Measurements from ENCODE around the gene HOXA7.

- TF ChIP-seq CTCF (IDR thresholded peaks at IDR 0.05; ENCODE audit: low read depth, low read length) (peak; percentile 19), MYC (IDR thresholded peaks at IDR 0.05; ENCODE audit: low read depth, low read length) (no peak), POLR2A (IDR thresholded peaks at IDR 0.05; ENCODE audit: extremely low read depth, insufficient read length) (no peak)
Observed at GRCh38 chr7:27151341-27151930, 5.0 kb downstream of the HOXA7 start.

Data from NB4 (cell line).